NCI-H748 (cell line): ENCODE measurements around the gene DUSP6.

ENCODE experiments used
- DNase-seq: peaks from one replicate; lab custom pipeline; 2025; ENCODE audit not compliant: unreplicated experiment; lab: John Stamatoyannopoulos, UW

Gene DUSP6

DNA sequence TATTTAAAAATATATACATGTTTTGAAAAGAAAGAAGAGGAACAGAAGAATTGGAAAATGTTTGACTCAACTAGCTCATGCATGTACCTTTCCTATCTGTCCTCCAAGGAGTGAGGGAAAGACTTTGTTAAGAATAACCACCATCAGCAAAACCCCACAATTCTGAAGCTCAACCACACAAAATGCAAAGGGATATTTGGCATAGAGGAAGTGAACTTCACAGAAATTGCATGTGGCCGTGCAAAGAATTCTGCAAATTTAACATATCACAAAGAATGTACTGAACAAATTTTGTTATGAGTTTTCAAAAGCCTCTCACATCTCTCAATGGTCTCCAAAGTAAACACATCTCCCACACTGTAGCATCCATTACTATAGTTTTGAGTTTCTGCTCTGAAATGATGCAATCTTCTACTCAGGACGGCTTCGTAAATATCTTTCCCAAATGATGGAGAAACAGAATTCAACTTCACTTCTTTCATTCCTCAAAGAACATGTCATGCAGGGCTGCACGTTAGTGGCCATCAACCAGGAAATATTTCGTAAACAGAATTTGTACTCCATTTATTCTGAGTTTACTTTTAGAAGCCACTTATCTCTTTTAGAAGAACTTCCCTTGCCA is 17.6 kb downstream of the DUSP6 start:
- no peak for DNase-seq

DNA sequence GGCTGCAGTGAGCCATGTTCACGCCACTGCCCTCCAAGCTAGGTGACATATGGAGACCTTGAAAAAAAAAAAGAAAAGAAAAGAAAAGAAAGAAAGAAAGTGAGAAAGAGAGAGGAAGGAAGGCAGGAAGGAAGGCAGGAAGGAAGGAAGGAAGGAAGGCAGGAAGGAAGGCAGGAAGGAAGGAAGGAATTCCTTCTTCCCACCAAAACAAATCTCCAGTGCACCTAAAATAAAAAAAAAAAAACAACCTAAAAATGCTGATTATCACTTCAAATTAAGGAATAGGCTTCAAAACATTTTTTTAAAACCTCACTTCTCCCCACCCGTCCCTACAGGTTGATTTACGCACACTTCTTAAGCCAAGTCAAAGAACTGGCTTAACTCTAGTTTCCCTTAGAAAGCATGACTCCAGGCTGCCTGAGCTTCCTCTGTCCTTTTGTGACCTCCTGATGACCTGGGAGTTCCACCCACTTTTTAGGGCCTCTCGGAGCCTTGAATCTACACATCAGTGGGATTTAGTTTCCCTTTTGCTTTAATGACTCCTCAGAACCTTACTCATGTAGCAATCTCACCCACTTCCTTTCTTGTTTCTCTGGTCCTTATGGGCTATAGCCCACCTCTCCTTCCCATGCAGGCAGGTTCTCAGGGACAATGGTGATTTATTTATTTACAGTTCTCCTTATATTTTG is 18.6 kb downstream of the DUSP6 start:
- DNase-seq = no peak

- DNase-seq = no peak
Observed at GRCh38 chr12:89328151-89329030, 23.9 kb downstream of the DUSP6 start.

DNA sequence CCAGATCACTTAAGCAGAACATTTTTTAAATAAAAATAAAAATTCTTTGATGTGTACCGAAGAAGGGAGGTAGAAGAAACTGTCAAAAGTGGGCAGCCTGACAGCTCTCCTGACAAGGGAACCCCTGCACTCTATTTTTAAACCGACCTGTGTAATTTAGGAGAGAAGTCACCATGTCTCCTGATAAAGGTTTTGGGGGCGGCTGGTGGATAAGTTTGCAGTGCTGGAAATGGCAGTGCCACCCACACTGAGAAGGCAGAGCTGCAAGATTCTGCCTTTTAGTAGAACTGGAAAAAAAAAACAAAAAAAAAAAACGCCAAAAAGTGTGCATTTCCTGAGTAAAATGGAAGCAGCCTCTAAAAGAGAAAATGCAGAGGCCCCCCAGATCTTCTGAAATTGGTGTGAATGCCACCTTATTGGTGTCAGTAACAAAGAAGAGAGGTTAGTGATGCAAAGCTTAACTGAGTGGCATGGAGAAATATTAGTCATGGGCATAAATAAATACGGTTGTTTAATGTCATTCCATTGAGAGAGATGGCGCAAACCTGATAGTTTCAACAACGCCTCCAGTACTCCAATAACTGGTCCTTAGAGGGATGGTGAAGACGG is 24.7 kb downstream of the DUSP6 start:
- DNase-seq = no peak

GRCh38 chr12:89326239-89327040 is 25.9 kb downstream of the DUSP6 start:
- no peak for DNase-seq

- no peak for DNase-seq
Observed at GRCh38 chr12:89325495-89325894, 26.8 kb downstream of the DUSP6 start.

DNA sequence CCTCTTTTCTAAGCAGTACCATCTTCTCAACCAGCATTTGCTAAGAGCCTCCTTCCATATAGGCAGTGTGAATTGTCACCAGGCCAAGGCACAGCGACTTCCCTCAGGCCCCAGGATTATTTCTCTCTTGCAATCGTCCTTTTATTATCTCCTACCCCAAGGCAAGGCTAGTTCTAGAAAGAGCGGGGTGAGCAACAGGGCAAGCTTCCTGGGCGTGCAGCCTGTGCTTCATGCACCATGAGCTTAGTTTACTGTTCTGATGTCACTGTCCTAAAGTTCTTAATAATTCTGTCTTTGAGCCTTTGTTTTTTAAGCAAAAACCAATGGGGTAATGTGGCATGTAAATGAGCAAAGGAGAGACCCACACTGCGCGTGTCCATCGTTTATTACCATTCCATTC is 27.9 kb downstream of the DUSP6 start:
- no peak for DNase-seq

DNA sequence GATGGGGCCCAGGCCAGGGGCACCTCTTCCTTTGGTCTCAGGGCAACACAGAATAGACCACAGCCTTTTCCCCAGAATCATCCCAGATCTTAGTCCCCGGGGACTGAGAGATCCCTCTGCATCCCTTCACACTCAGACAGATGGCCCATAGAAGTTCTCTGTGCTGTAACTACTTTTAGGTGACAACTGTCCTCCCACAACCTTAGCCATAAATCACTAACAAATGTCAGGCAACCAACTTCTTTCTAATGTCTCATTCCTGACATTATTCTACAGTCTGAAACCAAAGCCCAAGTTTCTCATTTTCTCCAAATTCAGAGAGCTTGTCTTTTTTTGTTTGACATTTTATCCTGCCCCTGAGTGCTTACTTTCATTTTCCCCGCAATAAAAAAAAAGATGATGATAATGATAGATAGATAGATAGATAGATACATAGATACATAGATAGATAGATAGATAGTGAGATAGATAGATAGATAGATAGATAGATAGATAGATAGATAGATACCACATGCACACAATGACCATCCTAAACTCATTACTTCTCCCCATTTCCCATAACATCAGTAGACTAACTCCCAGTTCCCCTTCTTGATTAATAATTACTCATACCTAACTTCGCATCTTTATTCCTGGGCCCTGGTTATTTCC is 28.6 kb downstream of the DUSP6 start:
- no peak for DNase-seq

DNA sequence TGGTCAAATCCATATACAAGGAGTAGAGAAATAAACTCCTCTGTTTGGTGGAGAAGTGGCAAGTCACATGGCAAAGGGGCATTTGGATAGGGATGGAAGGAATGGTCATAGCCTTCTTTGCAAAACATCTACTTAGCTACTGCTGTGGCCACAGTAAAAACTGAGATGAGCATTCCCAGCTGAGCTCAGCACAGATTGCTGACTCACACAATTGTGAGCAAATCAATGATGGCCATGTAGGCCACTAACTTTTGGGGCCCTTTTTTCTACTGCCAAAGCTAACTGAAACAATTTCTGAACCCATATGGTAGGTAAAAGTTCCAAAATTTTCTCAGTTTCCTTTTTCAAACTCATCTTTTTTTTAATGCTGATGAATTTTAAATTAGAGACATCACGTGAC is 31.6 kb downstream of the DUSP6 start:
- DNase-seq = no peak

DNA sequence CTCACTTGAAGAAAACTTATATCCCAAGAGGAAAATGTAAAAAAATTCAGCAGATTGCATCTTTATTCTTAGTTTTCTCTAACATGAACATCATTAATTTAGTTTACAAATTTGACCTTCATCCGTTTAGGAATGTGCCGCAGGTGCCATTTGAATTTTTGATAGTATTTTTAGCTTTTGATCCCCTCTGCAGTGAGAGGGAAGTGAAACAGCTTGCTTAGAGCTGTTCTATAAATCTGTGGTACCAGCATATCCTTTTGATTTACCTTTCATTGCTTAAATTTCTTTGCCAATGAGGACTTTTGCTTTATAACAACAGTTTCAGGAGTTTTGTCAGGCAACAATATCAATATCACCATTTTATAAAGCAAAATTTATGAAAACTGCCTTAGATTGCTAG is 32.7 kb downstream of the DUSP6 start:
- no peak for DNase-seq

DNA sequence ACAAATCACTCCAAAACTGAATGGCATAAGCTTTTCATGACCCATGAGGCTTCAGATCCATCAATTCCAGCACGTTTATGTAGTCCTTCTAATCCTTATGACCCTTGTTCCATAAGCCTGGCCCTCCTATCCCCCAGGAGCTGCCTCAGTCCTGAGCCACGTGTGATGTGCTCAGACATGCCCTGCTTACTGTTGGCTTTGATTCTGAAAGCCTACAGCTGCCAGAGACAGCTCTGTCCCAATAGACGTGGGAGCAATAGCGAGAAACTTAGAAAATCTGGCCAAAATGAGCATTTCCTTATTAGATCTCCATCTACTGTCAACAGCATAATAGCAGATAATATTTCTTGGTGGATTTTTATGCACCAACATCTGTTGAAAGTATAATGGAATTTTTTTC is 33.2 kb downstream of the DUSP6 start:
- DNase-seq = no peak

GRCh38 chr12:89316705-89317139 is 35.6 kb downstream of the DUSP6 start:
- DNase-seq = no peak

DNA sequence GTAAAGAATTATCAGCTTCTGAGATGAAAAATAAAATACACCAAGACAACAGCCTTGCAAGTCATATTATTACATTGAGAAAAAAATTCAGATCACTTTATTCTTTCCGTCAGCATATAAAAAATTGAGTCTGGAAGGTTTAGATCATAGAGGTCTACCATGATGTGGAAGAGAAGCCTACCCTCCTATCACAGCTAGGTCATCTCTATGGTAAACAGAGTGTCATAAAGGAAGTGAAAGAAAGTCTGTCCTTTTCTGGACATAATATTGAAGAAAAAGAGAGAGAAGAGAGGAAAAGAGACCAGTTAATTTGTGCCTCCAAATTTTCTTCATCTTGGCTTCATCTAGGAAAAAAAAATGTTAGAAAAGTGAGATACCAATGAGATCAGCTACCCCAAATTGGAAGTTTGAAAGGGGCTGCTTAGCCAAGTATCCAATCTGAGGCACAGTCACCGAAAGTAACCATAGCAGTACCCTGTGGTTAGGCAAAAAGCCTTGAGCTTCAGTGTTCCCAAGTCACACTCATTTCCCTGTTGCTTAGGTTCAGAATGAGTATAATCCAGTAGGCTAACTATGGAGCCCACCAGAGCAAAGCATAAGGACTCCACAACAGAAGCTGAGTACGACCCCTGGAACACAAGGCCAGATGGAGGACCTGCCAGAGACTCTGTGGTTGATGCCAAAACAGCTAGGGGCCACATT is 38.1 kb downstream of the DUSP6 start:
- DNase-seq = no peak

DNA sequence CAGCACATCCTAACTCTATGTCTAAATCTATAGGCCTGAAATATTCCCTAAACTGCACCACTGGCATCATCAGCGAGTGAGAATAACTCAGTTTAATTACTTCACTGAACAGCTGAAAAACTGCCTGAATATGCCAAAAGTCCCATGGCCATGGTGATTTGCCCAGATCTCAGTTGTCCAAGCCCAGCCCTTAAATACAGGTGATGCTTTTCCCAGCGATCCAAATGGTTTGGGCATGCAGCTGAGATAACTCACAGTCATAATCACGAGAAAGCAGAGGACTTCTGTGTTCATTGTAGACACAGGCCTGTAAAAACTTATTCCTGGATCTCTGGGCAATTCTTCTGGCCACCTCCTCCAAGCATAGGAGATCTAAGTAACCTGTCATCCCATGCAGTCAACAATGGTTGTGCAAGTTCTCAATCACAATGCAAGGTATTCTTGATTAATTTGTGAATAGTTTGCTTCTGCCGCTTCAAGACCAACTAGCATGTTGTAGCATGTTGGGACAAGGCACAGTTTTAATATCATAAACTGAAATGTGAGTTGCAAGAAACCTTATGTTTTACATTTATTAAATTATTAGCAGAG is 40.5 kb downstream of the DUSP6 start:
- no peak for DNase-seq

DNA sequence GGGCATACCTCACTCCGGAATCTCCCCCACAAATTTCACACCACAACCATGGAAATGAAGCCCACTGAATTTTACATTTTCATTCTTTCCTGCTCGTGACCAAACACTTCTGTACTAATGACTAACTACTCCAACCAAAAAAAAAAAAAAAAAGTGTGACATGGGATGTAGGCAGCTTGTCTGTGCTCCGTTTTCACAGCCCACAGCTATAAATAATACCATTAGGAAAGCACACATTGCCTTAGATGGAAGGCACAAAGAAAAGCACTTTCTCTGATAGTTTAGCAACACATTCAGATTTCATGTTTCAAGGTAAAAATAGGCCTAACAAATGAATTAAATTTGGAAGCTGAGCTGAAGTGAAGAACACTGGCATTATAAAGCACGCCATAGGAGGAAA is 42.5 kb downstream of the DUSP6 start:
- no peak for DNase-seq

DNA sequence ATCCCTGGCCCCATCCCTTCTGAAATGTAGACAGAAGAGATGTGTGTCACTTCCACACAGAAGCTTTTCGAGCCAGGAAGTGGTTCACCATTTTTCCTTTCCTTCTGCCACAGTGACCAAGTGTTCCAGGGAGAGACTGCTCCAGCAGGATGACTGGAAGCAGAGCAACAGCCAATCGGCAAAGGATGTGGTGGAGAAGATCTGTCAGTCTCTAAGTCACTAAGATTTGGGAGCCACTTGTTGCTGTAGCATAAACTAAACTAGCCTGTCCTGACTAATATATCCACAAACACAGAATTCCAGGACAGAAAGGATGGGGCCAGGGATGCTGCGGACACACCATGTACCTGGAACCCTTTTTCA is 42.9 kb downstream of the DUSP6 start:
- DNase-seq = no peak

GRCh38 chr12:89307474-89308253 is 44.6 kb downstream of the DUSP6 start:
- no peak for DNase-seq

- no peak for DNase-seq
Observed at GRCh38 chr12:89306827-89307473, 45.4 kb downstream of the DUSP6 start.
